ENCODE measurements around the gene DIO3.

Gene DIO3

GRCh38 chr14:101561145-101561896 is at the start of gene DIO3:
Gene DIO3 (plus strand): TSS chr14:101561495.
- no peak for DNase-seq (ENCODE audit: low spot score in 2 of 2)
- H3K4me1 Mint-ChIP-seq = peaks cover 24% of the 10 kb centered on the region
- H3K9me3 Mint-ChIP-seq = peaks cover 2% of the 10 kb centered on the region
- peaks cover 7% of the 10 kb centered on the region for H3K36me3 Mint-ChIP-seq
- H3K4me3 Mint-ChIP-seq = no peak within 1 kb of the TSS
- no peak for ATAC-seq
- no peak within 1 kb of the TSS for H3K27ac Mint-ChIP-seq

DNA sequence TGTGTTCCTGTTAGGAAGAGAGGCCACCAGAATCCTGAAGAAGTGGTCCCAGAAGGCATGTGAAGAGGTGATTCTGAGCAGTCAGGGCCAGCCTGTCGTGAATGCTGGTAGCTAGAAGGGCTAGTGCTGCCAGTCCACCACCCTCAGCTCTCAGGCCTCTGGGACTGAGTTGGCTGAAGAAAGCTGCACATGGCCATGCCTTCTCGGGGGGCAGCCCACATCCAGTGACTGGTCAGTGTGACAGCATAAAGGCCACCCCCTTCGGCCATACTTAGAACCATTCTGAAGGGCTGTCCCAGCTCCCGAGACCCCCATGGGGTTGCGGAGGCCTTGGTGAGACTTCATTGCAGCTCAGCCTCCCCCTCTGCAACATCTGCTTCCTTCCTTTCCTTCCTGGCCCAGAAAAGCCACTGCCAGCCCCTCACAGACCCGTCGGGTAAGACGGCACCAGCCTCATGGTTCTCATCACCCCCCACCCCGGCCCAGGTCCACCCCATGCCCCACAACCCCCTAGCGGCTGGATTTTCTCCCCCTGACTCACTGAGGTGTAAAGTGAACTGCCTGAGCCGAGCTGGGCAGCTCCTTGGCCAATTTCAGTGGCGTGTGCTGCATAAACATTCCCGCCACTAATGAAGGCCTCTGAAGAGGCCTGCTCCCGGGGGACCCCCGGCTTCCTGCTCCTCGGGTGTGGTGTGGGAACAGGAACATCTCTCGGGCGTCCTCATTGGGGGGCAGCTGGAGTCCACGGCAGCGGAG is 49.5 kb upstream of the DIO3 start:
- Mint-ChIP-seq H3K36me3 (no peaks in the 10 kb centered on the region), H3K27ac (no peak overlapping the region), H3K9me3 (peaks cover 3% of the 10 kb centered on the region), H3K4me1 (no peaks in the 10 kb centered on the region), H3K4me3 (no peak overlapping the region)
- DNase-seq (ENCODE audit: low spot score in 2 of 2) = no peak
- ATAC-seq = no peak

DNA sequence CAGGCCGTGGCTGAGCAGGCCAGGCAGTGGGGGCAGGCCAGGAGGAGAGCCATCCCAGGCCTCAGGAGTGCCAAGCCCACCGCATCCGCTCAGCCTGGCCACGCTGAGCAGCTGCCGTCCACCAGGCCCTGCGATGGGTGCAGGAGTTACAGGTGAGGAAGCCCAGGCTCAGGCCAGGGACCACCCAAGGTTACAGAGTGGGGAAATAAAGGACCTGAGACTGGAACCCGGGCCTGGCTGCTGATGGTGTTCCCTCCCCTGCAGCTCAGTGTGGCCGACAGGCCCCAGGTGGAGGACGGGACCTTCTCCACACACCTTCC is 49.0 kb upstream of the DIO3 start:
- Mint-ChIP-seq H3K36me3 (no peaks in the 10 kb centered on the region), H3K9me3 (peaks cover 3% of the 10 kb centered on the region), H3K27ac (no peak overlapping the region), H3K4me1 (no peaks in the 10 kb centered on the region), H3K4me3 (no peak overlapping the region)
- ATAC-seq = no peak
- DNase-seq (ENCODE audit: low spot score in 2 of 2) = no peak

GRCh38 chr14:101514136-101514535 is 47.2 kb upstream of the DIO3 start:
- Mint-ChIP-seq H3K4me1 (no peaks in the 10 kb centered on the region), H3K4me3 (no peak overlapping the region), H3K27ac (no peak overlapping the region), H3K9me3 (peaks cover 3% of the 10 kb centered on the region), H3K36me3 (no peaks in the 10 kb centered on the region)
- no peak for DNase-seq (ENCODE audit: low spot score in 2 of 2)
- ATAC-seq = no peak

DNA sequence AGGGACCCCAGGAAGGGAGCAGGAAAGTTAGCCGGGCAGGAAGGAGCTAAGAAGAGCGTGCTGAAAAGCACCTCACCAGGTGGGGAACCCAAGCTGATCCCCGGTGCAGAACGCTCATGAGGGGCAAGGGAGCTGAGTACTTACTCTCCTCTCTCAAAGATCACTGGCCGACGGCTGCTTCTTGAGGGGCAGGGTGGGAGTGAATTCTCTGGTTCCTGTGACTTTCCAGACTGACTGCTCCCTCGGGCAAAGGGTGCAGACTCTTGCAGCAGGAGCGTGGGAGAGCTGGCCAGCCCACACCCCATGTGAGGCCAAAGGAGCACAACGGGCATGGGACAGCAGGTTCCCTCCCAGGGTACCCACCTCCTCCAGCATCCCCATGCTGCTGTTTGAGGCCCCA is 44.9 kb upstream of the DIO3 start:
- Mint-ChIP-seq H3K4me1 (no peaks in the 10 kb centered on the region), H3K27ac (no peak overlapping the region), H3K36me3 (no peaks in the 10 kb centered on the region), H3K4me3 (no peak overlapping the region), H3K9me3 (peaks cover 3% of the 10 kb centered on the region)
- ATAC-seq (no peak), DNase-seq (ENCODE audit: low spot score in 2 of 2) (no peak)

DNA sequence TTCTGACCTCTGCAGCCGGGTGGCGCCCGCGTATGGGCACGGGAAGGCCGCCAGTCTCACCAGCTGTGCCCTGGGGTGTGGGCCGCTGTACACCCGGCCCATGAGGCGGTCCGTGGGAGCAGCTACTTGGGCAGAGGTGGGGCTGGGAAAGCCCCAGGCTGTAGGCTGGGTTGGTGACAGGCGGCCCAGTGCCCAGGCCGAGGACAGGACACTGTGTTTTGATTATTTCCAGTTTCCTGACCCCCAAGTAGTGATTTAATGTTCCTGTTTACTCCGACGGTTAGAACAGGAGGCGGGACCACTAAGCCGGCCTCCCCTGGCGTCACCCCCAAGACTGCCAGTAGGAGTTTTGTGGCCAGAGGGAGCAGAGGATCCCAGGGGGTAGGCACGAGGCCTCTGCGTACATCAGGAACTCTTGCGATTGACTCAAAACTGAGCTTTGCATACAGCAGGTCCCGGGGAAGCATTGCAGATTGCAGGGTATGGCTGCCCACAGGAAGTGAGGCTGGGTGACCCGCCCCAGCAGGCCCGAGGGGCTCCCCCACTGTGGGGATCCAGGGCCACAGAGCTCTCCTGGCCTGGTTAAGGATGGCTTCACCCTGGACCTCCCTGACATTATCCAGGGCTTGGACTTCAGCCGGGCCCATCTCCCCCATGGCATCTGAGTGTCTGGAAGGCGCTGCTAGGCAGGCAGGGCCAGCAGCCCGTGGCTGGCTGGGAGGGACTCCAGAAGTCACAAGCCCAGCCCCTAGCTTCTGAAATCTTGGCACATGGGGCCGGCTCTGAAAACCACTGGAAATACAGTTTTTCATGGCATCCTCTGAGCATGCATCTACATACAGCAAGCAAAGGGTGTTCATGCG is 42.5 kb upstream of the DIO3 start:
- no peaks in the 10 kb centered on the region for H3K36me3 Mint-ChIP-seq
- no peak for DNase-seq (ENCODE audit: low spot score in 2 of 2)
- no peaks in the 10 kb centered on the region for H3K4me1 Mint-ChIP-seq
- H3K9me3 Mint-ChIP-seq = peaks cover 3% of the 10 kb centered on the region
- no peak overlapping the region for H3K27ac Mint-ChIP-seq
- H3K4me3 Mint-ChIP-seq = no peak overlapping the region
- ATAC-seq = no peak

- no peak for ATAC-seq
Observed at GRCh38 chr14:101520621-101521472, 40.4 kb upstream of the DIO3 start.

DNA sequence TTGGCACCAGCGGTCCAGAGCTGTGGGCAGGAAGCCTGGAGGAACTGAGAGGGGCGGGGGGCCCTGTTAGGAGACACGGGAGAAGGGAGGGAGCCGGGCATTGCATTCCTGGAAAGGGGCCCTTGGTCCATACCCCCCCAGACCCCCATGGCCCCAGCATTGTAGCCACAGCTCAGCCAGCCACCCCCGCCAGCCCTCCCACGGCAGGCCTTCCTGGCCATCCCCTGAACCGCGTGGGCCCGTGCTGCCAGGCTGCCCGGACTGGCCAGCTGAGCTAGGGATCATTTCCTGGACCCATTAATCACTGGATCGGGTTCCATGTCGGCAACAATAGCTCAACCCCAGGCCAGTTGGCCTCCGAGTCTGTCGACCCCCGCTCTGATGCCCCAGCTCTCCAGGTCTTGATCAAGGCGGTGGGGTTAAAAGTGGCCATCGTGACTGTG is 39.8 kb upstream of the DIO3 start:
- H3K4me1 Mint-ChIP-seq = no peaks in the 10 kb centered on the region
- H3K9me3 Mint-ChIP-seq = no peaks in the 10 kb centered on the region
- no peak for ATAC-seq

More at GRCh38 chr14:101520621-101521472, 40.4 kb upstream of the DIO3 start:
- DNase-seq (ENCODE audit: low spot score in 2 of 2) = no peak
- H3K36me3 Mint-ChIP-seq = no peaks in the 10 kb centered on the region
- H3K4me3 Mint-ChIP-seq = no peak overlapping the region
- H3K4me1 Mint-ChIP-seq = no peaks in the 10 kb centered on the region
- H3K27ac Mint-ChIP-seq = no peak overlapping the region
- peaks cover 3% of the 10 kb centered on the region for H3K9me3 Mint-ChIP-seq

DNA sequence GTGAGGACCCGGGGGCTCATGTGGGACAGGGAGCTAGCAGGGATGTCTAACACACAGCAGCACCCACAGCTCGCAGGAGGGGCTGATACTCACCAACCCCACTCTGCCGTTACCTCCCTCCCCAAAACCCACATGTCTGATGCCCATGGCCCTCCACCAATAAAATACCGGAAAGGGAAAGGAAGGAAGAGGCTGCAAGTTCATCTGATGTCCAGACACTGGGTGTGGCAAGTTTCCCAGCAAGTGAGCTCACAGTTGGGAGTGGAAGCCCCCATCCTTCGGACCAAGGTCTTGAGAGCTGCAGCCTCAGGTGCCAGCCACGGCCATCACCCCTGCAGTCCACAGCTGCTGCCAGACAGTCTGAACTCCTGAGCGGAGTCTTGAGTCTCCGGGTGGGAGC is 39.3 kb upstream of the DIO3 start:
- ATAC-seq = no peak
- no peaks in the 10 kb centered on the region for H3K36me3 Mint-ChIP-seq
- peaks cover 1% of the 10 kb centered on the region for H3K4me1 Mint-ChIP-seq
- no peaks in the 10 kb centered on the region for H3K9me3 Mint-ChIP-seq
- DNase-seq (ENCODE audit: low spot score in 2 of 2) = no peak
- H3K27ac Mint-ChIP-seq = no peak overlapping the region
- no peak overlapping the region for H3K4me3 Mint-ChIP-seq

More for the DNA sequence above, 39.8 kb upstream of the DIO3 start:
- DNase-seq (ENCODE audit: low spot score in 2 of 2) = no peak
- Mint-ChIP-seq H3K36me3 (no peaks in the 10 kb centered on the region), H3K27ac (no peak overlapping the region), H3K4me3 (no peak overlapping the region)

GRCh38 chr14:101525640-101526527 is 35.4 kb upstream of the DIO3 start:
- Mint-ChIP-seq H3K4me1 (peaks cover 27% of the 10 kb centered on the region), H3K9me3 (no peaks in the 10 kb centered on the region), H3K27ac (no peak overlapping the region), H3K36me3 (no peaks in the 10 kb centered on the region), H3K4me3 (no peak overlapping the region)
- ATAC-seq = no peak
- DNase-seq (ENCODE audit: low spot score in 2 of 2) = no peak

DNA sequence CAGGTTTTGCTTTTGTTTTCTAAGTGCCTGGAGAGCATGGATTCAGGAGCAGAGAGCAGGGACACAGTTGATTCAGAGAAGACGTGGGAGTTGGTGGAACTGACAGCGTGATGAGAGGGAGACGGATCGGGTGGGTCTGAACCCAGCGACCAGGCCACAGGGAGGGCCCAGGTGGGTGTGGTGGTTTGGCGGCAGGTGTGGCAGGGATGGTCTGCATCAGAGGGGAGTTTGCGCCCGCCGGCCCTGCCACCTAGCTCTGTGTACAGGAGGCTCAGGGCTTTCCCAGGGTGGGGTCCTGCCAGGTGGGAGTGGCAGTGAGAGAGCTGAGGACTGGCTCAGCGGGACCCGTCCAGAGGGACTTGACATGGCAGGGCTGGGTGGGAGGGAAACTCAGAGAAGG is 33.3 kb upstream of the DIO3 start:
- Mint-ChIP-seq H3K9me3 (no peaks in the 10 kb centered on the region), H3K27ac (no peak overlapping the region), H3K4me1 (peaks cover 27% of the 10 kb centered on the region), H3K36me3 (no peaks in the 10 kb centered on the region), H3K4me3 (no peak overlapping the region)
- DNase-seq (ENCODE audit: low spot score in 2 of 2) (no peak), ATAC-seq (no peak)

DNA sequence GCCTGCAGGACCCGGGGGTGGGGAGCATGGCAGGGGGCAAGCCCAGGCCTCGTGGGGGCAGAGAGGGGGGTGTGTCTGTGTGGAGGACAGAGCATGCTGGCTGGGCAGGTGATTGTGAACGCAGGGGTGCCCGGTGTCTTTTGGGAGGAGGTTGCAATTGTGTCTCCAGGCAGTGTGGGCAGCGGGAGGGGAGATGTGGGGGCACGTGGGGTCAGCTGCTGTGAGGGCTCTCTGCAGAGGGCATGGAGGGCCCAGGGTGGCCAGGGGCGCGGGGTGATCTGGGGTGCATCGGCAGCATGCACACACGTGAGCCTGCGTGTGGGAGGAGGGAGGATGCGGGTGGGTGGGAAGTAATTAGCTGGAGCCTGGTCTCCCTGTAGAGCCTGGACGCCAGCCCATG is 32.2 kb upstream of the DIO3 start:
- DNase-seq (ENCODE audit: low spot score in 2 of 2) (no peak), ATAC-seq (no peak)
- H3K36me3 Mint-ChIP-seq = no peaks in the 10 kb centered on the region
- no peak overlapping the region for H3K27ac Mint-ChIP-seq
- H3K4me3 Mint-ChIP-seq = no peak overlapping the region
- H3K9me3 Mint-ChIP-seq = no peaks in the 10 kb centered on the region
- peaks cover 33% of the 10 kb centered on the region for H3K4me1 Mint-ChIP-seq

GRCh38 chr14:101534198-101534597 is 27.1 kb upstream of the DIO3 start:
- Mint-ChIP-seq H3K27ac (peak overlapping the region; percentile 93), H3K4me3 (no peak overlapping the region), H3K4me1 (peaks cover 58% of the 10 kb centered on the region), H3K9me3 (no peaks in the 10 kb centered on the region), H3K36me3 (no peaks in the 10 kb centered on the region)
- DNase-seq (ENCODE audit: low spot score in 2 of 2) (no peak), ATAC-seq (no peak)

- no peak for DNase-seq (ENCODE audit: low spot score in 2 of 2)
- Mint-ChIP-seq H3K27ac (peak overlapping the region; percentile 93), H3K9me3 (no peaks in the 10 kb centered on the region), H3K4me1 (peaks cover 50% of the 10 kb centered on the region), H3K36me3 (no peaks in the 10 kb centered on the region), H3K4me3 (peak overlapping the region; percentile 57)
- ATAC-seq = peak; percentile 38
Observed at GRCh38 chr14:101535232-101535631, 26.1 kb upstream of the DIO3 start.
